ENCODE results near the gene ZNF189.

DNA sequence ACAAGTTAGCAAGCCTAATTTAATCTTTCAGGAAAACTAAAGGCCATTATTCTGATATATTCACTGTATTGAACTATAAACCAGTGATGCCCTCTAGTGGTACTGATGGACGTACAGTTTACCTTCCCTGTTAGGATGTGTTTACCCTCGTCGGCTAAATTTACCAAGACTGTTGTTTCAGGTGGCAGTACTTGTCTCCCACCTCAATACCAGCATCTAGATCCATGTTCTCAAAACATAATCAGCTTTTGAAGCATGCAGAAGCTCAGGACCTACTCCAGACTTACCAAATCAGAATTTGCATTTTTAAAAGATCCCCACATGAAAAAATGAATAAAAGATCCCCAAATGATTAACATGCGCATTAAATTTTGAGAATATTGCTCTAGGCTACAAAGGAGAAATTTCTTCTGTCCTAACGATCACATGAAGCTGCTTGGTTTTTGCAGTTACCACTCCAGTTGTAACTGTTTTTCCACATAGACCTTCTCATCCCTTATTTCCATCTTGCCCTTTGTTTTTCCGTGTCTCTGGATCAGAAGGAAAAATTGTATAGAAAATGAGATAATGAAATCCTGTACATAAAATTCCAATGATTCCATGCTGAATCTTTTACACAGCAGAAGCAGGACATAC lies 10.7 kb upstream of the ZNF189 start:
- TF ChIP-seq, protein P1, sequence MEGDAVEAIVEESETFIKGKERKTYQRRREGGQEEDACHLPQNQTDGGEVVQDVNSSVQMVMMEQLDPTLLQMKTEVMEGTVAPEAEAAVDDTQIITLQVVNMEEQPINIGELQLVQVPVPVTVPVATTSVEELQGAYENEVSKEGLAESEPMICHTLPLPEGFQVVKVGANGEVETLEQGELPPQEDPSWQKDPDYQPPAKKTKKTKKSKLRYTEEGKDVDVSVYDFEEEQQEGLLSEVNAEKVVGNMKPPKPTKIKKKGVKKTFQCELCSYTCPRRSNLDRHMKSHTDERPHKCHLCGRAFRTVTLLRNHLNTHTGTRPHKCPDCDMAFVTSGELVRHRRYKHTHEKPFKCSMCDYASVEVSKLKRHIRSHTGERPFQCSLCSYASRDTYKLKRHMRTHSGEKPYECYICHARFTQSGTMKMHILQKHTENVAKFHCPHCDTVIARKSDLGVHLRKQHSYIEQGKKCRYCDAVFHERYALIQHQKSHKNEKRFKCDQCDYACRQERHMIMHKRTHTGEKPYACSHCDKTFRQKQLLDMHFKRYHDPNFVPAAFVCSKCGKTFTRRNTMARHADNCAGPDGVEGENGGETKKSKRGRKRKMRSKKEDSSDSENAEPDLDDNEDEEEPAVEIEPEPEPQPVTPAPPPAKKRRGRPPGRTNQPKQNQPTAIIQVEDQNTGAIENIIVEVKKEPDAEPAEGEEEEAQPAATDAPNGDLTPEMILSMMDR (IDR thresholded peaks at IDR 0.05; ENCODE audit: extremely low read depth in 1 of 2, insufficient read depth in 1 of 2, low read depth in 1 of 2, low read length in 2 of 2): peak; percentile 47 to 51
- TF ChIP-seq POLR2A (IDR thresholded peaks at IDR 0.05; ENCODE audit: low read depth, low read length) (no peak), MAX (IDR thresholded peaks at IDR 0.05; ENCODE audit: insufficient read depth, insufficient read length) (no peak), EZH2 (IDR thresholded peaks at IDR 0.05; ENCODE audit: borderline replicate concordance, low read depth, low read length, severe bottlenecking) (no peak), JUN (IDR thresholded peaks at IDR 0.05; ENCODE audit: borderline replicate concordance, insufficient read depth, insufficient read length, low read depth) (no peak), POLR2AphosphoS5 (IDR thresholded peaks at IDR 0.05; ENCODE audit: insufficient read depth, low read depth, low read length) (no peak)

All from endothelial cell of umbilical vein (primary cell).